K562 (cell line): ENCODE results near the gene FAM117B. TPM values are rescaled to one million over a fixed set of nuclear protein-coding genes. Genes with fewer than 3 reads are reported as not detected.

Experiments used
- GABPA ChIP-seq: fragments of 200-800 bp; sonication (Bioruptor generic); conservative IDR thresholded peaks from 2 replicates; pipeline ENCODE4 v1.6.1; 2016; ENCODE audit warnings: low read depth, missing genetic modification characterization, missing compliant biosample characterization
- HNRNPK ChIP-seq: fragments of 200-400 bp; formaldehyde crosslinking; IDR thresholded peaks from one replicate; pipeline ENCODE4 v1.6.1; 2018; ENCODE audit warnings: mild to moderate bottlenecking, low read depth, low read length; ENCODE audit not compliant: poor library complexity, severe bottlenecking
- KHSRP ChIP-seq: fragments of 450-650 bp; IDR thresholded peaks from 2 replicates; pipeline ENCODE4 v1.6.1; 2017
- NBN ChIP-seq: fragments of 450-650 bp; IDR thresholded peaks from 2 replicates; pipeline ENCODE4 v1.6.1; 2016; ENCODE audit warnings: low read depth, mild to moderate bottlenecking
- SMARCC2 ChIP-seq: fragments of 450-650 bp; IDR thresholded peaks from 2 replicates; pipeline ENCODE4 v1.6.1; 2017; ENCODE audit warnings: antibody characterized with exemption, moderate library complexity, mild to moderate bottlenecking, low read depth
- ZNF253 ChIP-seq: fragments of 250-450 bp; sonication (Bioruptor Pico); conservative IDR thresholded peaks from 2 replicates; pipeline ENCODE4 v1.6.1; 2021; ENCODE audit warnings: mild to moderate bottlenecking
- ZNF57 ChIP-seq: fragments of 450-650 bp; formaldehyde crosslinking; IDR thresholded peaks from 2 replicates; pipeline ENCODE4 v1.4.0; 2020; ENCODE audit warnings: mild to moderate bottlenecking, moderate library complexity
- ZNF586 ChIP-seq: fragments of 450-650 bp; formaldehyde crosslinking; conservative IDR thresholded peaks from 2 replicates; pipeline ENCODE4 v1.4.0; 2020; ENCODE audit warnings: mild to moderate bottlenecking, moderate library complexity
- ZSCAN29 ChIP-seq: fragments of 450-650 bp; IDR thresholded peaks from 2 replicates; pipeline ENCODE4 v1.6.1; 2017
- polyA plus RNA-seq, 8 experiments: library from polyadenylated mRNA; depleted of rRNA in 4 of 8; stranded (reverse) in 5 of 8; unstranded in 3 of 8; fragments of >200 nt; fragmentation: Nextera tagmentation in 2 of 8; fragmentation: Illumina TruSeq in 1 of 8; extraction: Ambion mirVana in 2 of 8; extraction: Trizol in 1 of 8; gene quantifications; 2 replicates each; pipeline versions ENCODE4 v1.2.1 to v1.2.3, GENCODE V29; 2011 to 2014; ENCODE audit warnings: inconsistent platforms in 1 of 8, missing spikeins in 1 of 8
- total RNA-seq, 7 experiments: library from RNA; depleted of rRNA in 6 of 7; stranded (reverse); fragments of >200 nt in 6 of 7; fragmentation: Illumina TruSeq in 2 of 7; extraction: Trizol in 2 of 7; gene quantifications; 2 replicates each; pipeline versions ENCODE4 v1.2.1 to v1.2.3, GENCODE V29; 2011 to 2021; ENCODE audit warnings: low replicate concordance in 1 of 7
- TF ChIP-seq, protein P1 (sequence below), 2 experiments: fragments of 200-800 bp in 1 of 2; sonication (Bioruptor generic) in 1 of 2; sonication (generic) in 1 of 2; formaldehyde crosslinking in 1 of 2; IDR thresholded peaks in 1 of 2; conservative IDR thresholded peaks in 1 of 2; 2 replicates each; pipeline versions ENCODE4 v1.5.0 to v1.6.1; 2016 to 2020; ENCODE audit warnings: missing compliant biosample characterization in 1 of 2, missing genetic modification characterization in 1 of 2, missing genetic modification reagents in 1 of 2
- TF ChIP-seq, protein P2 (sequence below): sonication (generic); formaldehyde crosslinking; IDR thresholded peaks from 2 replicates; pipeline ENCODE4 v1.8.1; 2023; ENCODE audit warnings: mild to moderate bottlenecking, missing genetic modification reagents, moderate library complexity
- TF ChIP-seq, protein P3 (sequence below), 2 experiments: fragments of 450-650 bp; conservative IDR thresholded peaks; 2 replicates each; pipeline ENCODE4 v1.6.1; 2017; ENCODE audit warnings: mild to moderate bottlenecking in 2 of 2, moderate library complexity in 2 of 2
- TF ChIP-seq, protein P4 (sequence below): fragments of 250-450 bp; sonication (Bioruptor Pico); IDR thresholded peaks from 2 replicates; pipeline ENCODE4 v1.6.1; 2021; ENCODE audit warnings: mild to moderate bottlenecking

The FAM117B gene
- total and polyA plus RNA-seq, 9 of the 15 experiments (the other 6 are each of a cell fraction or from before 2014, with no cell fraction given), result 1.6 to 5.2 (median 2.6) TPM

GRCh38 chr2:202634556-202635427 lies at the start of gene FAM117B (continued):
- TF ChIP-seq SMARCC2 (no peak), HNRNPK (no peak), ZNF586 (CRISPR knock-in tag) (no peak), GABPA (peak; percentile 41; the same call in 1 of the 2 replicates), ZSCAN29 (no peak), ZNF57 (no peak), KHSRP (no peak), ZNF253 (no peak), NBN (no peak)
- TF ChIP-seq, protein P1, sequence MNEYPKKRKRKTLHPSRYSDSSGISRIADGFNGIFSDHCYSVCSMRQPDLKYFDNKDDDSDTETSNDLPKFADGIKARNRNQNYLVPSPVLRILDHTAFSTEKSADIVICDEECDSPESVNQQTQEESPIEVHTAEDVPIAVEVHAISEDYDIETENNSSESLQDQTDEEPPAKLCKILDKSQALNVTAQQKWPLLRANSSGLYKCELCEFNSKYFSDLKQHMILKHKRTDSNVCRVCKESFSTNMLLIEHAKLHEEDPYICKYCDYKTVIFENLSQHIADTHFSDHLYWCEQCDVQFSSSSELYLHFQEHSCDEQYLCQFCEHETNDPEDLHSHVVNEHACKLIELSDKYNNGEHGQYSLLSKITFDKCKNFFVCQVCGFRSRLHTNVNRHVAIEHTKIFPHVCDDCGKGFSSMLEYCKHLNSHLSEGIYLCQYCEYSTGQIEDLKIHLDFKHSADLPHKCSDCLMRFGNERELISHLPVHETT (CRISPR knock-in tag; conservative IDR thresholded peaks at IDR 0.05 in 1 of 2, IDR thresholded peaks at IDR 0.05 in 1 of 2), result no peak
- TF ChIP-seq, protein P2, sequence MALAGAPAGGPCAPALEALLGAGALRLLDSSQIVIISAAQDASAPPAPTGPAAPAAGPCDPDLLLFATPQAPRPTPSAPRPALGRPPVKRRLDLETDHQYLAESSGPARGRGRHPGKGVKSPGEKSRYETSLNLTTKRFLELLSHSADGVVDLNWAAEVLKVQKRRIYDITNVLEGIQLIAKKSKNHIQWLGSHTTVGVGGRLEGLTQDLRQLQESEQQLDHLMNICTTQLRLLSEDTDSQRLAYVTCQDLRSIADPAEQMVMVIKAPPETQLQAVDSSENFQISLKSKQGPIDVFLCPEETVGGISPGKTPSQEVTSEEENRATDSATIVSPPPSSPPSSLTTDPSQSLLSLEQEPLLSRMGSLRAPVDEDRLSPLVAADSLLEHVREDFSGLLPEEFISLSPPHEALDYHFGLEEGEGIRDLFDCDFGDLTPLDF (CRISPR knock-in tag), result peak; percentile 64; the same call in 1 of the 2 replicates
- TF ChIP-seq, protein P3, sequence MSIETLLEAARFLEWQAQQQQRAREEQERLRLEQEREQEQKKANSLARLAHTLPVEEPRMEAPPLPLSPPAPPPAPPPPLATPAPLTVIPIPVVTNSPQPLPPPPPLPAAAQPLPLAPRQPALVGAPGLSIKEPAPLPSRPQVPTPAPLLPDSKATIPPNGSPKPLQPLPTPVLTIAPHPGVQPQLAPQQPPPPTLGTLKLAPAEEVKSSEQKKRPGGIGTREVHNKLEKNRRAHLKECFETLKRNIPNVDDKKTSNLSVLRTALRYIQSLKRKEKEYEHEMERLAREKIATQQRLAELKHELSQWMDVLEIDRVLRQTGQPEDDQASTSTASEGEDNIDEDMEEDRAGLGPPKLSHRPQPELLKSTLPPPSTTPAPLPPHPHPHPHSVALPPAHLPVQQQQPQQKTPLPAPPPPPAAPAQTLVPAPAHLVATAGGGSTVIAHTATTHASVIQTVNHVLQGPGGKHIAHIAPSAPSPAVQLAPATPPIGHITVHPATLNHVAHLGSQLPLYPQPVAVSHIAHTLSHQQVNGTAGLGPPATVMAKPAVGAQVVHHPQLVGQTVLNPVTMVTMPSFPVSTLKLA (conservative IDR thresholded peaks at IDR 0.05), result peak; percentile 90 to 94
- TF ChIP-seq, protein P4, sequence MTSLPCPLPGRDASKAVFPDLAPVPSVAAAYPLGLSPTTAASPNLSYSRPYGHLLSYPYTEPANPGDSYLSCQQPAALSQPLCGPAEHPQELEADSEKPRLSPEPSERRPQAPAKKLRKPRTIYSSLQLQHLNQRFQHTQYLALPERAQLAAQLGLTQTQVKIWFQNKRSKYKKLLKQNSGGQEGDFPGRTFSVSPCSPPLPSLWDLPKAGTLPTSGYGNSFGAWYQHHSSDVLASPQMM (CRISPR knock-in tag), result no peak
